Cardiac muscle cell (in vitro differentiated cells and primary cell): ENCODE measurements around the gene MTHFR. TPM values are rescaled to one million over a fixed set of nuclear protein-coding genes. Genes with fewer than 3 reads are reported as not detected.

Source experiments
- DNase-seq, 2 donors: peaks; one replicate each; pipeline versions ENCODE4 v3.0.0 to v3.0.0-alpha.2; 2010 to 2017; ENCODE audit warnings: low read depth in 1 of 2, low spot score in 1 of 2
- H3K27ac ChIP-seq: fragments of 200-600 bp; sonication (generic); 2 replicates; pipeline ENCODE4 v1.5.1; 2016
- H3K27me3 ChIP-seq: fragments of 200-600 bp; sonication (generic); 2 replicates; pipeline ENCODE4 v1.6.0; 2016; ENCODE audit warnings: control low read depth
- H3K36me3 ChIP-seq: fragments of 200-600 bp; sonication (generic); 2 replicates; pipeline ENCODE4 v1.5.1; 2016; ENCODE audit warnings: control low read depth
- H3K4me1 ChIP-seq: fragments of 200-600 bp; sonication (generic); 2 replicates; pipeline ENCODE4 v1.8.1; 2017; ENCODE audit warnings: low read depth, mild to moderate bottlenecking, mixed run types
- H3K4me3 ChIP-seq: fragments of 200-600 bp; sonication (generic); 2 replicates; pipeline ENCODE4 v1.5.1; 2016; ENCODE audit warnings: mild to moderate bottlenecking
- H3K9me3 ChIP-seq: fragments of 200-600 bp; sonication (generic); 2 replicates; pipeline ENCODE4 v1.5.1; 2017; ENCODE audit warnings: low read depth, mild to moderate bottlenecking, control low read depth
- polyA plus RNA-seq: library from polyadenylated mRNA; unstranded; fragments of >200 nt; fragmentation: Nextera tagmentation; extraction: Ambion mirVana; gene quantifications from 2 replicates; pipeline ENCODE4 v1.2.1, GENCODE V29; 2016
- total RNA-seq: library from RNA; depleted of rRNA; stranded (reverse); fragments of >200 nt; gene quantifications from 2 replicates; pipeline ENCODE4 v1.2.3, GENCODE V29; 2016
- TF ChIP-seq, protein P1 (sequence below): IDR thresholded peaks from 2 replicates; pipeline ENCODE4 v1.5.1; 2012; ENCODE audit warnings: low read depth, mild to moderate bottlenecking, low read length

Gene MTHFR
- total and polyA plus RNA-seq, 2 experiments from 2014 or later: 37.5 to 64.0 TPM

DNA sequence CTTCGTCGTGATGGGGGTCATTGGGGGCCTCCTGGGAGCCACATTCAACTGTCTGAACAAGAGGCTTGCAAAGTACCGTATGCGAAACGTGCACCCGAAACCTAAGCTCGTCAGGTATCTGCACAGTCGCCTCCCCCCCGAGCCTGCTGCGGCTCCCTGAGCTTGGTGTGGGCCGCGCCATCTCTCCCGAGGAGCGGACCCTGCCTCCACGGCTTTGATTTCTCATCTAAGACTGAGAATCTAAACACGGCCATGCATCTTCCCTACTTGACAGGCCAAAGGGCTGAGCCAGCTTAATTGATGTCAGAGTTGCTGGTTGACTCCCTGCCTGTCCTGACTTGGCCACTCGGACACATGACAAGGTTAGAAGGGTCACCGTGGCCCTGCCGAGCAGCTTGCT, 22.7 kb upstream of the MTHFR start:
- Histone ChIP-seq H3K9me3 (no peaks in the 10 kb centered on the region), H3K4me1 (no peaks in the 10 kb centered on the region), H3K36me3 (peaks cover 47% of the 10 kb centered on the region), H3K27ac (no peak overlapping the region), H3K27me3 (no peaks in the 10 kb centered on the region), H3K4me3 (no peak overlapping the region)
- TF ChIP-seq, protein P1, sequence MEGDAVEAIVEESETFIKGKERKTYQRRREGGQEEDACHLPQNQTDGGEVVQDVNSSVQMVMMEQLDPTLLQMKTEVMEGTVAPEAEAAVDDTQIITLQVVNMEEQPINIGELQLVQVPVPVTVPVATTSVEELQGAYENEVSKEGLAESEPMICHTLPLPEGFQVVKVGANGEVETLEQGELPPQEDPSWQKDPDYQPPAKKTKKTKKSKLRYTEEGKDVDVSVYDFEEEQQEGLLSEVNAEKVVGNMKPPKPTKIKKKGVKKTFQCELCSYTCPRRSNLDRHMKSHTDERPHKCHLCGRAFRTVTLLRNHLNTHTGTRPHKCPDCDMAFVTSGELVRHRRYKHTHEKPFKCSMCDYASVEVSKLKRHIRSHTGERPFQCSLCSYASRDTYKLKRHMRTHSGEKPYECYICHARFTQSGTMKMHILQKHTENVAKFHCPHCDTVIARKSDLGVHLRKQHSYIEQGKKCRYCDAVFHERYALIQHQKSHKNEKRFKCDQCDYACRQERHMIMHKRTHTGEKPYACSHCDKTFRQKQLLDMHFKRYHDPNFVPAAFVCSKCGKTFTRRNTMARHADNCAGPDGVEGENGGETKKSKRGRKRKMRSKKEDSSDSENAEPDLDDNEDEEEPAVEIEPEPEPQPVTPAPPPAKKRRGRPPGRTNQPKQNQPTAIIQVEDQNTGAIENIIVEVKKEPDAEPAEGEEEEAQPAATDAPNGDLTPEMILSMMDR: no peak
- no peak for DNase-seq

DNA sequence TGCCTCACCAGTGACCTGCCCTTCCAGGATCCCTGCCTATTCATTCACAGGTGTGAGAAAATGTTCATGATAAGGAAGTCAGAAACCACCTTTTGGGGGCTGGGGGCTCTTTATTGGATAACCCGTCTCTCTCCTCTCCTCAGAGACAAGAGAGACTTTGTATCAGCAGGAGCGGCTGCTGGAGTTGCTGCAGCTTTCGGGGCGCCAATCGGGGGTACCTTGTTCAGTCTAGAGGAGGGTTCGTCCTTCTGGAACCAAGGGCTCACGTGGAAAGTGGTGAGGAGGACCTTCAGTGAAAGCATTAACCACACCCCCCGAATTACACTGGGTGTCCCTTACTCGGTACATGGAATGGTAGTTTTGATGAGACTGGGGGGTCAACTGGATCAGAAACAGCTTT, 21.2 kb upstream of the MTHFR start:
- Histone ChIP-seq H3K36me3 (peaks cover 46% of the 10 kb centered on the region), H3K9me3 (no peaks in the 10 kb centered on the region), H3K27ac (no peak overlapping the region), H3K27me3 (no peaks in the 10 kb centered on the region), H3K4me3 (no peak overlapping the region), H3K4me1 (no peaks in the 10 kb centered on the region)
- DNase-seq: no peak
- TF ChIP-seq, protein P1: no peak

DNA sequence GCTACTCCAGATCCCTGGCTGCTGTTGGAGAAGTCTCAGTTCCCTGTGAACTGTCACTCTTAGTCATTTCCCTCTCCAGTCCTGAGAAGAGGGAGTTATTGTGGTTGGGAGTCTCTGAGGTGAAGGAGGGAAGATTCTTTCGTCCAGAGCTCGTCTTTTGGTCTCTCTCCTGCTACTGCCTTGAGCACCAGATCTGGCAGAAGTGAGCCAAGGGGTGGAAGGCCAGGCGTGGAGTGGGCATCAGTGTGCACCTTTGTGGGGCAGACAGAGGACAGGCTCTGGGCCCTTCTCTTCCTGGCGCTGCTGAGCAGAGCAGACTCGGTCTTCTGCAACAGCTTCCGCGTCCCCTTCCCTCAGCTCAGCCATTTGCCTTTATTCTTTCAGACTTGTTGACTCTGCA, 19.4 kb upstream of the MTHFR start:
- no peak for DNase-seq
- H3K9me3 ChIP-seq: no peaks in the 10 kb centered on the region
- no peak overlapping the region for H3K27ac ChIP-seq
- H3K27me3 ChIP-seq: no peaks in the 10 kb centered on the region
- no peak overlapping the region for H3K4me3 ChIP-seq
- TF ChIP-seq, protein P1: no peak
- H3K4me1 ChIP-seq: no peaks in the 10 kb centered on the region
- H3K36me3 ChIP-seq: peaks cover 39% of the 10 kb centered on the region

DNA sequence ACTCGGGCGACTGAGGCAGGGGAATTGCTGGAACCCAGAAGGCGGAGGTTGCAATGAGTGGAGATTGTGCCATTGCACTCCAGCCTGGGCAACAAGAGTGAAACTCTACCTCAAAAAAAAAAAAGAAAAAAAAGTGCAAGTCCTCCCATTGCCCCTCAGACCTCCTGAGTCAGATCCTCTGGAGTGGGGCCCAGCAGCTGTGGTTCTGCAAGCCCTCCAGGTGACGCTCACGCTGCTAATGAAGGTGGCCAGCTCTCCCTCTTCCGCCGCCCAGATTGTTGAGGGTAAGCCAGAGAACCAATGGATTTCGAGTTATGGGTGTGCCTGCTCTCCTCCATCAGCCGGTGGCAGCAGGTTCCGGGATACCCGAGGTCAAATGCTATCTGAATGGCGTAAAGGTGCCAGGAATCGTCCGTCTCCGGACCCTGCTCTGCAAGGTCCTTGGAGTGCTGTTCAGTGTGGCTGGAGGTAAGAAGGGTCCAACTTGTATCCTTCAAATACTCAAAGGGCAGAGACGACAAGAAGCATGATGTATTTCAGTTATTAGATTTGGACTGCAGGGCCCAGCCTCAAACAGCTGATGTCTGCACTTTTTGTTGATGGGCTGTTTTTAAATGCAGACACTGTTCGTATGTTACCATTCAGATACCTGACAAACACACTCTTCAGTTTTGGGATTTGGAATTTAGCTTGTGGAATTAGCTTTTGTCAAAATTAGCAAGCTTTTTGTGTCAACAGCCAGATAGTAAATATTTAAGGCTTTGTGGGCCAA, 17.8 kb upstream of the MTHFR start:
- Histone ChIP-seq H3K27ac (no peak overlapping the region), H3K9me3 (no peaks in the 10 kb centered on the region), H3K36me3 (peaks cover 45% of the 10 kb centered on the region), H3K27me3 (no peaks in the 10 kb centered on the region), H3K4me3 (no peak overlapping the region), H3K4me1 (no peaks in the 10 kb centered on the region)
- no peak for DNase-seq
- TF ChIP-seq, protein P1: no peak

DNA sequence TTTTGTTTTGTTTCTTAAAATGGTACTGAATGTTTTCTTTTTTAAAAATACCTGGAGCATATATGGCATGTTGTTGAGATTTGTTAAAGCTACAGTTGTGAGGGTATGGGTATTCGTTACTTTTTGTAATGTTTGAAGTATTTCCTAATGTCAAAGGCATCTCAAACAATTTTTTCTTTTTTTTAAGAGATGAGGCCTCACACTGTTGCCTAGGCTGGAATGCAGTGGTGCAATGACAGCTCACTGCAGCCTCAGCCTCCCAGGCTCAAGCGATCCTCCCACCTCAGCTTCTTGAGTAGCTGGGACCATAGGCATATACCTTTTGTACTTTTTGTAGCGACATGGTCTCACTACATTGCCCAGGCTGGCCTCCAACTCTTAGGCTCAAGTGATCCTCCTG, 16.3 kb upstream of the MTHFR start:
- TF ChIP-seq, protein P1: no peak
- peaks cover 45% of the 10 kb centered on the region for H3K36me3 ChIP-seq
- no peaks in the 10 kb centered on the region for H3K4me1 ChIP-seq
- peak in 1 of 2 donors; percentile 41 for DNase-seq
- H3K27me3 ChIP-seq: no peaks in the 10 kb centered on the region
- no peak overlapping the region for H3K27ac ChIP-seq
- H3K4me3 ChIP-seq: no peak overlapping the region
- H3K9me3 ChIP-seq: no peaks in the 10 kb centered on the region
